Subcutaneous abdominal adipose tissue (tissue), 5 donors: Measurements from ENCODE around the gene ZCCHC2.
A peak's percentile ranks its signal among the peaks of the same experiment; 100 is the strongest.

Experiments
- H3K27ac ChIP-seq: one replicate; pipeline ENCODE4 v1.7.0; 2013; ENCODE audit warnings: low read depth, mild to moderate bottlenecking, inconsistent platforms, low read length, moderate library complexity
- H3K27me3 ChIP-seq, 5 donors: one replicate each; pipeline ENCODE4 v1.7.0; 2013; ENCODE audit warnings: low read length in 5 of 5, inconsistent platforms in 1 of 5; ENCODE audit not compliant: control insufficient read depth in 5 of 5, insufficient read depth in 4 of 5
- H3K36me3 ChIP-seq, 5 donors: one replicate each; pipeline ENCODE4 v1.7.0; 2013; ENCODE audit warnings: low read length in 5 of 5; ENCODE audit not compliant: control insufficient read depth in 5 of 5, insufficient read depth in 5 of 5
- H3K4me1 ChIP-seq, 5 donors: one replicate each; pipeline ENCODE4 v1.7.0; 2013; ENCODE audit warnings: low read length in 5 of 5, mild to moderate bottlenecking in 3 of 5, moderate library complexity in 1 of 5; ENCODE audit not compliant: control insufficient read depth in 5 of 5, insufficient read depth in 5 of 5
- H3K4me3 ChIP-seq, 5 donors: one replicate each; pipeline ENCODE4 v1.7.0; 2013; ENCODE audit warnings: low read length in 5 of 5, low read depth in 1 of 5
- H3K9ac ChIP-seq, 5 donors: one replicate each; pipeline ENCODE4 v1.7.0; 2013; ENCODE audit warnings: low read length in 5 of 5, mild to moderate bottlenecking in 4 of 5, moderate library complexity in 3 of 5
- H3K9me3 ChIP-seq, 5 donors: one replicate each; pipeline ENCODE4 v1.7.0; 2013; ENCODE audit warnings: low read length in 5 of 5; ENCODE audit not compliant: control insufficient read depth in 5 of 5
- donor health status: healthy.
- donor health status: healthy.
- donor health status: healthy.
- donor health status: healthy.
- donor health status: healthy.

The ZCCHC2 gene

GRCh38 chr18:62522178-62522503 lies 684 bp upstream of the ZCCHC2 start:
- Histone ChIP-seq H3K36me3 (no peaks in the 10 kb centered on the region), H3K9ac (peak overlapping the region in 4 of 5 donors; percentile 71 to 92 (median 84)), H3K27me3 (no peaks in the 10 kb centered on the region), H3K4me3 (peak overlapping the region; percentile 71 to 92 (median 84)), H3K27ac (peak overlapping the region; percentile 88), H3K9me3 (no peaks in the 10 kb centered on the region), H3K4me1 (peaks cover 2 to 40% (median 29%) of the 10 kb centered on the region in 5 donors)

DNA sequence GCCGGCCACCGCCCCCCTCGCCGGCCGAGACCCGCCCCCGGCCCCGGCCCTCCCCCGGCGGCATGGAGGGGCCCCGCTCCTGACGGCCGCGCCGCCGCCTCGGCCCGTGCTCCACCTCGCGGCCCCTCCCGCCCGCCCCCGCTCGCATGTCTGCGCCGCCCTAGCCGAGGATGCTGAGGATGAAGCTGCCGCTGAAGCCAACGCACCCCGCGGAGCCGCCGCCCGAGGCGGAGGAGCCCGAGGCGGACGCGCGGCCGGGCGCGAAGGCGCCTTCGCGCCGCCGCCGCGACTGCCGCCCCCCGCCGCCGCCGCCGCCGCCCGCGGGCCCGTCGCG lies 397 bp downstream of the ZCCHC2 start:
- H3K4me3 ChIP-seq: peak overlapping the region in 2 of 5 donors; percentile 90 to 93
- peaks cover 2 to 48% (median 37%) of the 10 kb centered on the region in 5 donors for H3K4me1 ChIP-seq
- H3K36me3 ChIP-seq: no peaks in the 10 kb centered on the region
- H3K27me3 ChIP-seq: no peaks in the 10 kb centered on the region
- no peaks in the 10 kb centered on the region for H3K9me3 ChIP-seq
- H3K9ac ChIP-seq: no peak overlapping the region
- peak overlapping the region; percentile 88 for H3K27ac ChIP-seq

GRCh38 chr18:62523631-62524439 lies 1.0 kb downstream of the ZCCHC2 start:
- Histone ChIP-seq H3K27ac (peak overlapping the region; percentile 92), H3K9me3 (no peaks in the 10 kb centered on the region), H3K4me3 (peak overlapping the region in 4 of 5 donors; percentile 90 to 95 (median 92)), H3K27me3 (no peaks in the 10 kb centered on the region), H3K9ac (peak overlapping the region; percentile 16 to 83 (median 79)), H3K4me1 (peaks cover 2 to 48% (median 37%) of the 10 kb centered on the region in 5 donors), H3K36me3 (no peaks in the 10 kb centered on the region)

DNA sequence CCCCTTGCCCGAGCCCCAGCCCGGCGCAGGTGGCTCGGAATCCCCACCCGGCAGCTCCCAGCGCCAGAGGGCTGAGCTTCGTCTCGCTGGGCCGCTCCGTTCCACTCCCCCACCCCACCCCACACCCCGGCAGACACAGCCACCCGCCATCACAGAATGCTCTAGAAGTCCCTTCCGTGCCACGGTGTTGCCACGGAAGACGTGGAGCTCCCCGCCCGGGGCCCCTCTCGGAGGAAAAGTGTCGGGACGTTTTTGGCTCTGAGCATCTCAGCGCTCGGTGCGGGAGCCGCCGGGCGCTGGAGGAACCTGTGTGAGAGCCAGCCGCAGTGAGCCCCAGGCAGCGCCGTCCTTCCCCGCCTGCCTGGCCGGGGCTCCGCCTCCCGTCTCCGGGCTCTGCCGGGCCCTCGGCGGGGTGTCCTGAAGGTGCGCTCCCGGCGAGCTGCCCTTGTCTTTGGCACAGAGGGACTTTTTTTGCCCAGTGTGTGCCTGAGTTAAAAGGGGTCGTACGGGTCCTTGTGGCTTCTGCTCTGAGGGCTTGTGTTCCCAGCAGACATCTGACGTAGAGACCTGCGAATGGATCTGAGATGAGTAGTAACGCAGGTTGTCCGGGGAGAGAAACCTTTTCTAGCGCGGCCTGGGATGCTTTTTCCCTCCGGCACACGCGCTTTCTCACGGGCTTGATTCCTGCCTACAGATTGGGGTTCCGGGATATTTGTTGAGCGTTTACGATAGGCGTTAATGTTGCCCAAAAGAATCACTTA lies 1.8 kb downstream of the ZCCHC2 start:
- Histone ChIP-seq H3K9ac (peak overlapping the region; percentile 17 to 83 (median 79)), H3K4me3 (peak overlapping the region; percentile 90 to 95 (median 93)), H3K9me3 (no peaks in the 10 kb centered on the region), H3K4me1 (peaks cover 2 to 48% (median 40%) of the 10 kb centered on the region in 5 donors), H3K36me3 (no peaks in the 10 kb centered on the region), H3K27ac (peak overlapping the region; percentile 92), H3K27me3 (no peaks in the 10 kb centered on the region)

DNA sequence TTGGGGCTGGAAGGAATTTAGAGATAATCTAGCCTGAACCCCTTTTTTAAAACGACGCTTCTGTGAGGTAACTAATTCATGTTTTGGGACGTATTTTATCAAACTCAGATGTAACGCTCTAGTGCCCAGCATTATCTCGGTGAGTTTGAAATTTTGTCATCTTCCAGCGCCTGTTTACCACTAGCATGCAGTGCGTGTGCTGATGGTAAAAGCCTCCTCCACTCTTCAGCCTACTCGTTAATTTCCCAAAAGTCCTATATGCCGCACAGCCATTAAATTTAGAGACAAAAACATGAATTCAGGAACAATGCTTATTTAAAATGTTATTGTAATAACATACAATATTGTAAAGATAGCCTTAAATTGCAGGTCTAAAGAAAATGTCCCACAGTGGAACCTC lies 2.8 kb downstream of the ZCCHC2 start:
- Histone ChIP-seq H3K9me3 (no peaks in the 10 kb centered on the region), H3K27ac (peak overlapping the region; percentile 92), H3K9ac (peak overlapping the region; percentile 17 to 85 (median 82)), H3K4me3 (peak overlapping the region; percentile 90 to 95 (median 93)), H3K27me3 (no peaks in the 10 kb centered on the region), H3K4me1 (peaks cover 2 to 55% (median 45%) of the 10 kb centered on the region in 5 donors), H3K36me3 (no peaks in the 10 kb centered on the region)

- Histone ChIP-seq H3K4me3 (peak overlapping the region; percentile 90 to 95 (median 93)), H3K27ac (peak overlapping the region; percentile 92), H3K36me3 (no peaks in the 10 kb centered on the region), H3K9me3 (no peaks in the 10 kb centered on the region), H3K4me1 (peaks cover 2 to 56% (median 39%) of the 10 kb centered on the region in 5 donors), H3K9ac (peak overlapping the region; percentile 65 to 94 (median 85)), H3K27me3 (no peaks in the 10 kb centered on the region)
These were observed 3.5 kb downstream of the ZCCHC2 start for GRCh38 chr18:62526098-62527025.

DNA sequence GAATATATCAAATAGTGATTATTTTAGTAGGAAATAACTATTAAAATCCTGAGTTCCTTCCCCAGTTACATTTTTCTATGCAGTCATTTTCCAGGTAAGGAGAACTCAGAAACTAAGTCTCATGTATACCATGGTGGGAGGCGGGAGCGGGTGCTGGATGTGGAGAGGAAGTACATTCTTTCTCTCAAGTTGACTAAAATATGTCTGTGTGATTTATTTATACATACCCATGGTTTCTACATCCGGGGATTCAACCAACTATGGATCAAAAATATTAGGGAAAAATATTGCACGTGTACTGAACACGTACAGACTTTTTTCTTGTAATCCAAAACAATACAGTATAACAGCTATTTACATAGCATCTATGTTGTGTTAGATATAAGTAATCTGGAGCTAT lies 6.8 kb downstream of the ZCCHC2 start:
- Histone ChIP-seq H3K9ac (no peak overlapping the region), H3K4me1 (peaks cover 2 to 45% (median 34%) of the 10 kb centered on the region in 5 donors), H3K27me3 (no peaks in the 10 kb centered on the region), H3K27ac (peak overlapping the region; percentile 11), H3K9me3 (no peaks in the 10 kb centered on the region), H3K36me3 (no peaks in the 10 kb centered on the region), H3K4me3 (no peak overlapping the region)

DNA sequence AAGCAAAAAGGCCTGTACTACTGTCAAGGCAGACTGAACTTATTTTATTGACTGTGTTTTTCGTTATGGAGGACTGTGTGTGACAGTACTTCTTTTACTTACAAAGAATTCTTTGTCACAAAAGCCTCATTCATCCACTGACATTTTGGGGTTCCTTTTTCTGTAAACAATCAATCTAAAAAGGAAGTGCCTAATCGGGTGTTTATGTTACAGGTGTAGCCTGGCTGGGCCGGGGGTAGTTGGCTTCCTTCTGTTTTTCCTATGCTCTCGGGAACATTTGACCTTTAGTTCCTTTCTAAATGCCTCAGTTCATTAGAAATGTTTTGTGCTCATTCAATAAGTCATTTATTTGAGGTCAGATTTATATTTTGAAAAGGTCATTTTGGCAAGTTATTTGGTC lies 8.3 kb downstream of the ZCCHC2 start:
- no peaks in the 10 kb centered on the region for H3K27me3 ChIP-seq
- peaks cover 0 to 31% (median 24%) of the 10 kb centered on the region in 5 donors for H3K4me1 ChIP-seq
- peak overlapping the region; percentile 18 for H3K27ac ChIP-seq
- peak overlapping the region in 2 of 5 donors; percentile 4 to 30 for H3K9ac ChIP-seq
- no peaks in the 10 kb centered on the region for H3K36me3 ChIP-seq
- no peaks in the 10 kb centered on the region for H3K9me3 ChIP-seq
- H3K4me3 ChIP-seq: no peak overlapping the region

DNA sequence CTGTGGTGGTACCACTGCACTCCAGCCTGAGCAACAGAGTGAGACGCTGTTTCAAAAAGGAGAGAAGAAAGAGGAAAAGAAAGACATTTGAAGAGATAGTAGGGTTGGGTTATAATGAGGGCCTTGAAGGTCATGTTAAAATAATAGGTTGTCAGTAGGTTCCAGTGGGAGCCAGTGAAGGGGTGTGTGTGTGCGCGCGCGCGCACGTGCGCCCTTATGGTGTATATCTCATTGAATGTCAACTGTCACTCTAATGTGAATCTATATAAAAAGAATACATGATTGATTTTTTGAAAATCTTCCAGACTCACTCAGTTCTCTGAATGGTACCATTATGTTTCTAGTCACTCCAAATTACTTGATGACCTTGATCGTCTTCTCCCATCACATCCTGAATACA lies 9.1 kb downstream of the ZCCHC2 start:
- peaks cover 0 to 28% (median 26%) of the 10 kb centered on the region in 5 donors for H3K4me1 ChIP-seq
- H3K9me3 ChIP-seq: no peaks in the 10 kb centered on the region
- no peaks in the 10 kb centered on the region for H3K27me3 ChIP-seq
- no peaks in the 10 kb centered on the region for H3K36me3 ChIP-seq
- no peak overlapping the region for H3K4me3 ChIP-seq
- H3K27ac ChIP-seq: no peak overlapping the region
- H3K9ac ChIP-seq: no peak overlapping the region
